Stimulated activated CD4-positive, alpha-beta T cell treated with anti-CD3 and anti-CD28 coated beads, Interleukin-1b, Interleukin-23, amount 100 ng/mL, for 24 hours (primary cell): ENCODE data around the gene ARAP3.
"Not testable (repeated sequence)": the region's sequence is repeated elsewhere in the genome, so short reads cannot be mapped to it uniquely, and the experiment has no call there.

Experiments used
- DNase-seq, 4 experiments: peaks; one replicate each; pipeline ENCODE4 v3.0.0-alpha.2; 2020; ENCODE audit warnings: low read depth in 4 of 4, low spot score in 1 of 4

The ARAP3 gene

DNA sequence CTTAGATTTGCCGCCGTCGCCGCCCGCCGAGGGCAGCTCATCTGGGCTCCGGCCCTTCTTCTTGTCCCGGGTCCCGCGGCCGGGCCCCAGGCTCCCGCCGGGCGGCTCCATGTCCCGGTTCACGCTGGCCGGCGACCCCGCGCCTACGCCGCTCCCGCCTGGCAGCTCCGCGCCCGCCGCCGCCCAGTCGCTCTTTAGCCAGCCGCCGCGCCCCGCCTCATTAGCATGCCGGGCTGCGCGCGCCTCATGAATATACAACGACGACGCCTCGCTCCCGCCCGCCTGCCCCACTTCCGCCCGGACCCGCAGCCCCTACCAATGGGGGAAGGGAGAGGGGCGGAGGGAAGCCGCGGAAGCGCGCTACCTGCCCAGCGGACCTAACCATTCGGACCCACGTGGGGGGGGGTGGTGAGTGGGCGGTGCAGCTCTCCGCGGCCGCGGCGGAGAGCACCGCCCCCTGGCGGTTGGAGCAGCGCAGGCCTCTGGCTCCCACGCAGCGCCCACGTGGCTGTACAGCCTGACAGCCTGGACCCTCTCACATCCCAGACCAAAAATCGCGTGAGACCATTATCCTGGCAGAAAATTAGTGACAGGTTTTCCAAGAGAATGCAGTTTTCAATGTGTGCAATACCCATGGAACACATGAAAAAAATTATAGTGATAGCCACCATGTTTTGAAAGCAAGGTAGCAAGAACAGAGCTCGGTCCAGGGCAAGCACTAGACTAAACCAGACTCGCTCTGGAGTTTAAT is 63.1 kb downstream of the ARAP3 start, which contains the start of gene DIAPH1:
DIAPH1 (minus strand) TSS at position 197 of the 751 bp plus-strand sequence; CDS start at position 111, 86 bp downstream.
- DNase-seq = peak; percentile 98 to 100 (median 98)

DNA sequence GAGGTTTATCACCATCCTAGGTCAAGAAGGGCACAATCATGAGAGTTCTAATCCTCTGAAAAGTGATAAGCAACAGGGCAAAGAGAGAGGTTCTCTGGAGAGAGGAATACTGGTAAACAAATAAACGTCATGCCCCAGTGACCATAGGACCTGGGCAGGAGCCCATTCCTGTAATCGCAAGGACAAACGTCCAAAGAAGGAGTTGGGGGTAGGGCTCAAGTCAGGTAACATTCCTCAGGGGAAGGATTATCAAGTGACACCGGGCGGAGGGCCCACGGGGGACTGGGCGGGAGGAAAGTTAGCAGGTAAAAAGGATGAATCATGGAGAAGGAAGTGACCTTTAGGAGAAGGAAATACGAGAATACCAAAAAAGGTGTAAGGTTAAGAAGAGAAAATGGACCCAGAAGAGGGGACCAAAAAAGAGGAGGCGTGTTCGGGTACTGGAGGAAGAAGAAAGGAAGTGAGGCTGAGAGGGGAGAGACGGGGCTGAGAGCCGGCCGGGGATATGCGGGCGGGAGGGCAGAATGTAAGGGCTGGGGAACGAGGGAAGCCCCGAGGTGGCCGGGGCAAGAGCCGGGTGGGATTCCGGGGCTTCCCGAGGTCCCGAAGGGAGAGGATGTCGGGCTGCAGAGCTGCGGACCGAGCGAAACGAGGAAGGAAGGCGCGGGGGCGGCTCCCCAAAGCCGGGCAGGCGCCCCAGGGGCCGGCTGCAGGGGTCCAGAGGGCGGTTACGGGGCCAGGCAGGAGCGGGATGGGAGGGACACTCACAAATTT is 63.8 kb downstream of the ARAP3 start:
- peak in 2 of 4 experiments; percentile 54 to 56 for DNase-seq

DNA sequence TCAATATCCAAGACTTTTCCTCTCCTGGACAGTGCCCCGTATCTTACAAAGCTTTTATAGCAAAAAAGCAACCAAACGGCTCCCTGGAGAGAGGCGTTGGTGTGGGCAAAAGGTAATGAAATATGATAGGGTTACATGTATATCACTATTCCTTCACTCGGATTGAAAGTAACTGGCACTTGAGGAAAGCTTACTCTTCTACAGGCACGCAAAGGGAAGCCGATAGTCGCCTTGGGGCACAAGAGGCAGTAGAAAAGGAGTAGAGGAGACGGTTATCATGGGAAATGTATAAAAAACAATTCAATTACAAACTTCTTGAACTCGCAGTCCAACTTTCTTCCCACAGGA is 64.4 kb downstream of the ARAP3 start:
- DNase-seq = no peak

DNA sequence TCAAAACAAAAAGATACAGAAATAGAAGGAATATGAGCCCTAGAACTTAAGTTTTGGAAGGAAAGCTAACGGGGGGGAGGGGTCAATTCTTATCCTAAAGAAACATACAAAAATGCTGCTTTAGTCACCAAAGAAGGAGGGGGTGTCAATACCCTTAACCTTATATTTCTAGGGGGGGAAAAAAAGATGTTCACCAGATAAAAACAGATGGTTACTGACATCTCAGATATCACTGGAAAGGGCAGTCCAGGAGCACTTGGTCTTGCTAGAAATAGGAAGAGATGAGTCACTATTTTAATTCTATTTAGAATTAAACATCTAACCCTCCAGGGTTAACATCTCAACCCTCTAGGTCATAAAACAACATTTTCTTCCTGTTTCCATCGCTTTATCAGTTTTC is 64.9 kb downstream of the ARAP3 start:
- DNase-seq = no peak

DNA sequence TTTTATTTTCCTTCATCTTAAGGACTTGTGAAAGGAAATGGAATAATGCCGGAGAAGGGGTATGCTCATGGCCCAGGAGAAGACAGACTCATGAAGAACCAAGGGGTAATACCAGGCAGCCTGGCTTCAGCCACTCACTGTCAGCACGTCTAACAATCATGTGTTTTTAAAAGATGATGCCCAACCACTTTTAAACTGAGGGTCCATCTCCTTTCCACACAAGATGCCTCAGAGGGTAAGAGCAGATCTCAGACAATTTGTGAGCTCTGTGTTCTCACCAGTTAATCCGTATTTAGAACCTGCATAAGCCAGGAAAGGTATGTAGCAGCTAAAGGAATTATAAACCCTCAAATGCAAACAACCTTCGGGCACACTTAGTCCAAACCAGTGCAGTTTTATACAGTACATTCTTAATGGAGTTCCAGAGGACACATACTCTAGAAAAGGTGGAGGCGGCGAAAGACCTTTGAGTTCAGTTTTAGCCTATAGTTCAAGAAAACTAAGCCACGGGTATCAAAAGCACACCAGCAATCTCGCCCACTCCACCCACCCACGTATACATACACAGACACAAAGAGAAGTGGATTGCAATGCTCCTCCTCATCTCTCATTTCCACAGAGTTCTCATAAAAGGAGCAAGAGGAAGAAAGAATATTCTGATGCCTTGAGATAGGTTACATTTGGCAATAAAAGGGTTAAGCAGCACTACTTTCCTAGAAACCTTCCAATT is 65.9 kb downstream of the ARAP3 start:
- DNase-seq = no peak

DNA sequence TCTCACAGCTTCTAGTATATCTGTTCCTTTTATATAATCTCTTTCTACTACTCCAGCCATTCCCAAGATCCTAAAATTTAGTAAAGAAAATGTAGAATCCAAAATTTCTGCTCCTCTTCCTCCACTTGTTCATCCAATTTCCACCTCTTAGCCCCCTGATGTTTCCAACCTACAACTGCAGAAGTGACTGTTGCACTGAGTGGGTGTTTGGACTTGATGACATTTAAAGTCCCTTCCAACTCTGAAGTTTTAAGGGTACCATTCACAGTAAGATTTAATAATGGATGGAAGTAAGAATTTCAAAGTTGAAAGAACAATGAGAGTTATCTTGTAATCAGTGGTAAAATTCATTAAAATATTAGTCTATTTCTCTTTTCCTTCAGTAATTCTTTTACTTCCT is 68.7 kb downstream of the ARAP3 start:
- DNase-seq = no peak

DNA sequence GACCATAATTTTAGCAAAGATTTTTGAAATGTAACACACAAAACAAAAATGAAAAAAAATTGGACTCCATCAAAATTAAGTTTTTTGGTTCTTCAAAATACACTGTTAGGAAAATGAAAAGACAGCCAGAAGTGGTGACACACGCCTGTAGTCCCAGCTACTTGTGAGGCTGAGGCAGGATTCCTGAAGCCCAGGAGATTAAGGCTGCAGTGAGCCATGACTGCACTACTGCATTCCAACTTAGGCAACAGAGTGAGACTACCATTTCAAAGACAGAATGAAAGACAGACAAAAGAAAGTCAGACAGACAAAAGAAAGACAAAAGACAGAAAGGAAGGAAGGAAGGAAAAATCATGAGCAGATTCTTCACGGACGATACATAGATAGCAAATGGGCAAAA is 70.7 kb downstream of the ARAP3 start:
- DNase-seq = no peak

DNA sequence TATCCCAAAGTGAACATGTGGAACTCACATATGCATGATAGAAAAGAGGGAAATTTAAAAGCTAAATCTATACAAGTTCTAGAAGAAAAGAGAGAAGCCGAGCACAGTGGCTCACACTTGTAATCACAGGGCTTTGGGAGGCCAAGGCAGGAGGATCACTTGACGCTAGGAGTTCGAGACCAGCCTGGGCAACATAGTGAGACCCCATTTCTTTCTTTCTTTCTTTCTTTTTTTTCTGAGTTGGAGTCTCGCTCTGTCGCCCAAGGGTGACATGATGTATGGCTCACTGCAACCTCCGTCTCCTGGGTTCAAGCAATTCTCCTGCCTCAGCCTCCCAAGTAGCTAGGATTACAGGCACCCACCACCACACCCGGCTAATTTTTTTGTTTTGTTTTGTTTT is 72.1 kb downstream of the ARAP3 start:
- DNase-seq = not testable (repeated sequence)

DNA sequence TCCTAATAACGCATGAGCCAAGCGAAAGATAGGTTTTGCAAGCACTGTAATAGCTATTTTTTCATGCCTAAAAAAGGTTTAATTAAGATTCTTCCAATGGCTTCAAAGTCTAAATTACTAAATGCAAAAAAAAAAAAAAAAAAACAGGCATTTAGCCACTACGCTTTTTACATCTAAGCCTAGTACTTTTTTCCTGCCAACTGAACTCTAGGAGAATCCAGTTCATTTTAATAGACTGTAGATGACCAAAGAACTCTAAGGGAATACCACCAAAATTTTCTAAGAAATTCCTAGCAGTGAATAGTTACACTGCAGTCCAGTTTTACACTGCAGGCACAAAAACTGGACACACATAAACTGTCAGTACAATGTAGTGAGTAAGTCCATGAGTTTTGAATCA is 73.0 kb downstream of the ARAP3 start:
- DNase-seq = no peak

DNA sequence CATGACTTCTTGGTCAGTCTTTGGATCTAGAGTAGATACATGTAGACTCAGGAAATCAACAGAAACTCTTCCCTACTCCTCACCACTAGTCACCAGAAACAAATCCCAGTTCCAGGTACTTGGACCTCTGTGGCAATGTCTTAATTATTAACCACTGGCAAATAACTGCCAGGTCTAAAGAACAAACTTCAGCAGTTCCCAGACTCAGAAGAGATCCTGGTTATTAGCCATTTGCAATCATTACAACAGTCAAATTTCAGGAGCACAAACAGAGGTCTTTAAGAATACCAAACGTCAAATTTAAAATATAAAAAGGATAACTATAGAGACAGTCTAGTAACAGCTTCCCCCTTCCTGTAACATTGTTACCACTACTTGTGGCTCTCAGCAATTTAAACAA is 73.5 kb downstream of the ARAP3 start:
- no peak for DNase-seq

DNA sequence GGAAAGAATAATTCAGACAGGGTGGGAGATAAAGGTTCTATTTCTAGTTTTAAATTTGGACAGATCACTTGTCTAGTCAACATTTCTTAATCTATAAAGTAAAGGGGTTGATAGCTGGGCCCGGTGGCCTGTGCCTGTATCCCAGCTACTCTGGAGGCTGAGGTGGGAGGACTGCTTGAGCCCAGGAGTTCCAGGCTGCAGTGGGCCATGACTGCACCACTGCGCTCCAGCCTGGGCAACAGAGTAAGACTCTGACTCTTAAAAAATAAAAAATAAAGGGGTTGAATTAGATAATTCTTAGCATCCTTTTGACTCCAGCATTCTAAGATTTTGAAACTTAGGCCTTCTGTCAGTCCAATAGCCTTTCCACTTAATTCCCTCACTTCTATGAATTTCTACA is 74.0 kb downstream of the ARAP3 start:
- DNase-seq = no peak

DNA sequence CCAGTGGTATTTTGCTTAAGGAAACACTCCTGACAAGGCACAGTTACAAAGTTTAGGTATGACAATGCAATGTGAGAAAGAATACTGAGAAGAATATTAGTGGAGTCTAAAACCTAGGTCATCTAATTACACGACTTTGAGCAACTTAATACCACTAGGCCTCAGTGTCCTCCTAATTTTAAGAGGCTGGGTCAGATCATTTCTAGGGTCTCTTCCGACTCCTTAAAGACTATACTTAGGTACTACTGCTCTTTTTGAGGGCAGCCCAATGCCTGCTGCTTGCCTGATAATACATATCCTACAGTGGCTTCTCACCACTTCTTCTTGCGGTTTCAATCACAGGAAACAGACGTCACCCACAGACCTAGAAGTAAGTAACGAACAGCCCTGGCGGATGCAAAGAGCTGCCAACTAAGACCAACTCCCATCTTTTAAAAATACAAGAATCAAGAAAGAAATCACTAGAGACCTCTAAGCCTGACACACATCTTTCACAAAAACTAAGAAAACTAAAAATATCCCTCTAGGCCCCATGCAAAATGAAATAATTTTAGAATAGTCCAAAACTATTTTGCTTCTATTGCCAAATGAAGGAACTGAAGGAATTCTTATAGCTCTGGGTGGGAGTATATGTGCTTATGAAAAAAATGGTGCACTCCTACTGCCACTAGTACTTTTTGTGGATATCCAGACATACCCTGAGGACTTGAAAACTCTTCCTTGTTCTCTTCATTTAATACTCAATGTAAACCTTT is 76.3 kb downstream of the ARAP3 start:
- peak in 3 of 4 experiments; percentile 27 to 34 (median 33) for DNase-seq

DNA sequence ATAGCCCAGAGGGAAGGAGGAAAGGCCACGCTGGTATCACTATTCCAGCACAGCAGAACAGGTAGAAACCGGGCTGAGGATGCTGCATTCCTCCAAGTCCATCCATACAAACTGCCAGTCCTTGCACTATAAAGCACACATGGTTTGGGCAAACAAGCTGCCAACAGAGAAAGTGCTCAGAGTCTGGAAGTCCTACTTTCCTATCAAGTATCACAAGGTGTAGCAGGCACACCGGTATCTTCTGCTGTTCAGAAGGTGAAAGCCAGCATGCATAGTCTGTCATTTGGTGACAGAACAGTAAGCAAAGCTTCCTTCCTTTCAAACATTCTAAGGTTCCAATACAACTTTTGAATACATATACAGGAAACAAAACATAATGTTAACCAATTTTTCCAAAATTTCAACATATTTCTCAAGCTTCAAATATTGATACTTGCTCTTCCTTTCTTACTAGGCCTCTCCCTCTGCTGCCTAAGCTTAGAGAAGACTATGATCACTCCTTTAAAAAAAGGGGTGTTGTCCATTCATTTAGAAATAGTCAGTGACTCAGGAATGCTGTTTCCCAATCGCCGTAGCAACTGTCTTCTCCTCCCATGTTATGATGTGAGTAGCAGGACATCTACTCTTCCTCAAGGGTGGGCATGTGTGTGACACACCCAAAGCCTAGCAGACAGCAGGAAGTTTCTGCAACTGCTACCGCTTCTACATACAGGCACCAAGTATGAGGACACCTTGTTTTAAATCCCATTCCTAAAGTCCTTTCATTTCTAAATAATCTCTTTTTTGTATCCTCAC is 77.9 kb downstream of the ARAP3 start:
- DNase-seq = no peak
